GOT3 (cell line): ENCODE results near the gene PIGB.
"Not testable (repeated sequence)": the region's sequence is repeated elsewhere in the genome, so short reads cannot be mapped to it uniquely, and the experiment has no call there.

Experiments
- DNase-seq: peaks from one replicate; lab custom pipeline; 2025; ENCODE audit warnings: mixed read lengths; lab: John Stamatoyannopoulos, UW

Gene PIGB

DNA sequence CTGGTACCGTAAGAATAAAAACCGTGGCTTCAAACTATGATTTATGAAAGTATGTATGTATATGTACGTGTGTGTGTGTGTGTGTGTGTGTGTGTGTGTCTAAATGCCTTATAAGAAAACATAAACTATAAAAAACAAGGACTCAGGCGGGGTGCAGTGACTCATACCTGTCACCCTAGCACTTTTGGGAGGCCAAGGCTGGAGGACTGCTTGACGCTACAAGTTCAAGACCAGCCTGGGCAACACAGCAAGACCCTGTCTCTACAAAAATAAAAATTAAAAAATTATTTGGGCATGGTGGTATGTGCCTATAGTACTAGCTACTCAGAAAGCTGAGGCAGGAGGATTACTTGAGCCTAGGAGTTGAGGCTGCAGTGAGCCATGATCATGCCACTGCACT, 60.1 kb downstream of the PIGB start:
- no peak for DNase-seq

DNA sequence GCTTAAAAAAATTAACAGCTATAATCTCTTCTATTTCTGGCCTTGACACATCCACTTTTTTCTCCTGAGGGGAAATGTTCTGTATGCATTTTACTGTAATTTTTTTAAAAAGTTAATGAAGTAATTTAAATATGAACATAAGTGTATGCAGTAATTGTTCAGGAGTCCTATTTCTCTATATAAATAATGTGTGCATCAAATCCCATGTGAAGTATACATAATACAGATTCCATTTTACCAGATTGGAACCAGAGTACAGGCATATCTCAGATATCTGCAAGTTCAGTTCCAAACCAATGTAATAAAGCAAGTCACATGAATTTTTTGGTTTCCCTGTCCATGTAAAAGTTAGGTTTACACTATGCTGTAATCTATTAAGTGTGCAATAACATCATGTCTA, 62.6 kb downstream of the PIGB start:
- no peak for DNase-seq

DNA sequence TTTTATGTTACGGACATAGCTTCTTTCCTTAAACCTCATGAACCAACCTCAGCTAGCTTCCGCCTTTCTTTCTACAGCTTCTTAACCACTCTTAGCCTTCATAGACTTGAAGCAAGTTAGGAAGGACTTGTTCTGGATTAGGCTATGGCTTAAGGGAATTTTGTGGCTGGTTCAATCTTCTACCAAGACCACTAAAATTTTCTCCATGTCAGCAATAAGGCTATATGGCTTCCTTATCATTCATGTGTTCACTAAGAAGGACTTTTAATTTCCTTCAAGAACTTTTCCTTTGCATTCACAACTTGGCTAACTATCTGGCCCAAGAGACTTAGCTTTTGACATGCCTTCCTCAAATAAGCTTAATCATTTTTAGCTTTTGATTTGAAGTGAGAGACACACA, 64.7 kb downstream of the PIGB start:
- no peak for DNase-seq

DNA sequence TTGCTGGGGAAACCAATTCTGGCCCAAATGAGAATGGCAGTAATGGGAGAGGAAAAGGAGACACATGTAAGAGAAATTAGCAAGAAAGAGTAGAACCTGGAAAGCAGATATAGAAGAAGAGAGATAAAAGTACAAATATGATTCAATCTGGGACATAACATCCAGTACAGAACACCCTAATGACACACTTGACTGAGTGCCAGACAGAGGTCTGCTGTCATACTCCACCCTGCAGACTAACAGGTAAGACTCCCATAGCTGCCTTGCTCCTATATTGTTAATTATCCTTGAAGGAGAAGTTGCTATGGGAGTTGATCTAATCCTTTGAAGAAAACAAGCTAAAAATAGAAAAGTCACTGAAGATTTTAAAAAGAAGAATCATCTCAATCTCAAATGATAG, 68.0 kb downstream of the PIGB start:
- no peak for DNase-seq

DNA sequence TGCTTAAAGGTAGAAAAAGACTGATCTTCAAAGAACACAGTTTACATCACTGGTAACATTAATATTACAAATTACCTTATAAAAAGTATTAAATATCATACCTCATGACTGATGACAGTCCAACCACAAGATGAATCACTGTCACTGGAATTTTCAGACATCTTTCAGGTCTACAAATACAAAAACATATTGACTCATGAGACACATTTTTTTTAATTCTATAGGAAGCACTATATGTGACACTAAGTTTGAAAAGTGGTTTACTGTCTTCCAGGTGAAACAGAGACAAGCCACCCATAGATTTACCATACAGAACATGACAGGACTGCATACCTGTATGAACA, 70.2 kb downstream of the PIGB start:
- no peak for DNase-seq

DNA sequence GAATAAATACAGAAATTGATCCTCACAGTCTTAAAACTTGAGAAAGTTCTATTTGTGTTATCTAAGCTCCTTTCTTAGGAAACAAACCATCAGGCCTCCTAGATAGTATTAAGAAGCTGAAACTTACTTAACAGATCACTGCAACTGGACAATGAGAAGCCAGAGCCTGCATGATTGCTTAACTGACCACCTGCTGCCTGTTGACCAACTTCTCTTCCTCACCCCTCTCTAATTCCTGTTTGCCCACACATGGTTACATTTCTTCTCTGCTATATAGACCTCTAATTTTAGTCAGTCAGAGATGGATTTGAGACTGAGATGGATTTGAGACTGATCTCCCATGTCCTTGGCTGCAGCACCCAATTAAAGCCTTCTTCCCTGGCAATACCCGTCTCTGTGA, 75.7 kb downstream of the PIGB start:
- no peak for DNase-seq

DNA sequence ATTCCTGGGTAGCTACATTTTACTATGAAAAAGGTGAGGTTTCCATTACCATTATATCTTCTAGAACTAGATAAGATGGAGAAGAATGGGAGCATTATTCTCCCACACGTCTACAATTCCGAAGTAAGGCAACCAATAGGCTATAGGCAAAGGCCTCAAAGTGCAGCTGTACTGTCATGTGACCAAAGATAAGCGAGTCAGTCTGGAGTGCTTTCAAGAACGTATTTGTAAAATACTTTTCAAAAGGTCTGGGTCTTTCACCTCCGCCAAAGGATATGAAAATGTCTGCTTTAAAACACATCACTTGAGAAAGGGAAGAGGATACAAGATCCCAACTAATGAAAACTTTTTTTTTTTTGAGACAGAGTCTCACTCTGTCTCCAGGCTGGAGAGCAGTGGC, 79.2 kb downstream of the PIGB start:
- no peak for DNase-seq

DNA sequence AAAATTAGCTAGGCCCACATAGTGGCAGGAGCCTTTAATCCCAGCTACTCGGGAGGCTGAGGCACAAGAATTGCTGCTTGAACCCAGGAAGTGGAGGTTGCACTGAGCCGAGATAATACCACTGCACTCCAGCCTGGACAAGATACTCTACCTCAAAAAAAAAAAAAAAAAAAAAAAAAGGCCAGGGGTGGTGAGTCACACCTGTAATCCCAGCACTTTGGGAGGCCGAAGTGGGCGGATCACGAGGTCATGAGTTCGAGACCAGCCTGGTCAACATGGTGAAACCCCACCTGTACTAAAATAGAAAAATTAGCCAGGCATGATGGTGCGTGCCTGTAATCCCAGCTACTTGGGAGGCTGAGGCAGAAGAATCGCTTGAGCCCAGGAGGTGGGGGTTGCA, 81.0 kb downstream of the PIGB start:
- not testable (repeated sequence) for DNase-seq

DNA sequence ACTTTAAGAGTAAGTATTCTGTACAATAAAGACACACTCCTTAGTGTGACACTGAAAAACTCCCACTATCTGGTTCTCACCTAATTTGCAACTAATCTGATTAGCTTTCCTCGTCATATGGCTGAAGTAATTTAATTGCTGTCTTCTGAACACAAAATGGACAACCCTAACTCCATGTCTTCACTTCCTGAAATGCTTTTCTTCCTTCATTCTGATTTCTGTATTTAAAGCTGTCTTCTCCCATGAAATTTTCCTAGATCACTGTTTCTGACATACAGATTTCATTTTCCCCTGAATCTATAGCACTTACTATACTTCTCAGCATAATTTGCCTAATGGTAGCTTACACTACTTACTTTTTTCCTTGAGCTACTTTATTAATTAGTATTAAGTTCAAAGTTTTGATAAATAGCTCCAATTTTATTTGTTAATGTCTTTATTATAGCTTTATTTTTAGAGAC, 82.8 kb downstream of the PIGB start:
- no peak for DNase-seq

DNA sequence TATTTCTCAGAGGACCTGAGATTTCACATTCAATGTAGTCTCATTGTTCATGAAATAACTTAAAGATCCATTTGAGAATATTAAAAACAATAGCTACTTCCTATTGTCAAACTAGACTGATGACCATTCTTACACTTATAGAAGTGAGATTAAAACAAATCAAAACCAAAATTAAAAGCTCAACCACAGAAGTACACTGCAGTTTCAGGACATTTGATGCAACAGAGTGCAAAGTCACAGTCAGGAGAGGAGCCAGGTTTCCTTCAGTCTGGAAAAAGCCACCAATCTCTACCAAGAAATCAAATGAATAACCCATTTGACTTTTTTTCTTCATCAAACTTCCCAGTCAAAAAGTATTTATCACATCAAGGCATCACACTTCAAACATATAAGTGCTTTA, 83.7 kb downstream of the PIGB start:
- no peak for DNase-seq

DNA sequence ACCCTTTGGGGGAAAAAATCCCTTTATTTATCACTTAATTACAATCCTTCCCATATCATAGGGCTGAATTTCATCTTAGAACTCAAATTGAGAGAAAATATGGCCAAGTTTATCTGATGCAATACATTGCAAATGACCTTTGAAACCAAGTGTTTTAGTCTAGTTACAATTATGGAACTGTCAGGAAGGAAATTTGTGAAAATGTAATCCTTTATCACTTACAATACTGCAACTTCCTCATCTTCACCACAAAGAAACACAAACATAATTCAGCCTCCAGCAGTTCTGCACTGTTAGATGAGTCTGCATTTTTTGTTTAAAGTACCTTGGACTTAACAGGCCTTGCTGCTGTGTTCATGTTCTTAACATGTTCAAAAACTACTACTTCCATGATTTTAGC, 84.5 kb downstream of the PIGB start:
- DNase-seq = no peak
